HG02798 (cell line): ENCODE data around the gene TMEM143.

ENCODE experiments used
- ATAC-seq: cut with Tn5 transposase; IDR thresholded peaks from one replicate; pipeline ENCODE4 v1.9.1; 2021; ENCODE audit warnings: mild to moderate bottlenecking; ENCODE audit not compliant: unreplicated experiment, poor library complexity

Gene TMEM143

GRCh38 chr19:48362716-48363499 is 832 bp downstream of the TMEM143 start:
- ATAC-seq, result peak; percentile 55

GRCh38 chr19:48361912-48362311 is 1.8 kb downstream of the TMEM143 start:
- no peak for ATAC-seq

- ATAC-seq, result no peak
Measured at GRCh38 chr19:48359123-48359522, 4.6 kb downstream of the TMEM143 start.

- no peak for ATAC-seq
Measured at GRCh38 chr19:48355365-48355954, 8.3 kb downstream of the TMEM143 start.

GRCh38 chr19:48354332-48354992 is 9.3 kb downstream of the TMEM143 start:
- ATAC-seq, result no peak

GRCh38 chr19:48353677-48354076 is 10.1 kb downstream of the TMEM143 start:
- ATAC-seq, result no peak

- no peak for ATAC-seq
Measured at GRCh38 chr19:48351341-48351752, 12.4 kb downstream of the TMEM143 start.

GRCh38 chr19:48350856-48351255 is 12.9 kb downstream of the TMEM143 start:
- no peak for ATAC-seq

GRCh38 chr19:48348737-48349136 is 15.0 kb downstream of the TMEM143 start:
- no peak for ATAC-seq

GRCh38 chr19:48348045-48348444 is 15.7 kb downstream of the TMEM143 start:
- no peak for ATAC-seq

GRCh38 chr19:48346191-48346590 is 17.5 kb downstream of the TMEM143 start:
- ATAC-seq, result no peak

GRCh38 chr19:48344892-48345291 is 18.8 kb downstream of the TMEM143 start:
- ATAC-seq, result no peak

- ATAC-seq, result no peak
Measured at GRCh38 chr19:48342841-48343540, 20.7 kb downstream of the TMEM143 start.

- no peak for ATAC-seq
Measured at GRCh38 chr19:48342414-48342738, 21.4 kb downstream of the TMEM143 start.

- no peak for ATAC-seq
Measured at GRCh38 chr19:48341515-48342413, 22.0 kb downstream of the TMEM143 start.

GRCh38 chr19:48340995-48341394 is 22.7 kb downstream of the TMEM143 start:
- no peak for ATAC-seq

GRCh38 chr19:48338802-48339503 is 24.8 kb downstream of the TMEM143 start:
- ATAC-seq, result no peak

- no peak for ATAC-seq
Measured at GRCh38 chr19:48338253-48338755, 25.4 kb downstream of the TMEM143 start.
